Heart left ventricle (tissue), 13 donors: ENCODE results near the gene PEX19.

ENCODE experiments used
- CTCF ChIP-seq, 12 donors: fragments of 200-600 bp; sonication (generic) in 4 of 12; IDR thresholded peaks; one replicate each; pipeline versions ENCODE4 v1.5.0 to v1.8.0; 2018 to 2022; ENCODE audit warnings: antibody characterized with exemption in 12 of 12, mild to moderate bottlenecking in 5 of 12
- POLR2A ChIP-seq, 2 donors: fragments of 450-650 bp; IDR thresholded peaks; one replicate each; pipeline ENCODE4 v1.6.1; 2017; ENCODE audit warnings: antibody characterized with exemption in 2 of 2, mild to moderate bottlenecking in 2 of 2, moderate library complexity in 2 of 2
- donor health status: ischemic (EF 13 %, LVEDD 7.1; RV severe dilation, severe dysfunction).
- donor health status: DM: no; HTN: yes; CAD: no.
- donor health status: DM: no; HTN: no; CAD: no.
- donor health status: ischemic (EF 25% LVEDD 6.9; RV normal size, moderate dysfunction).
- donor health status: ischemic (EF 25% LVEDD 5.7; RV mildly dilated, moderate dysfunction).
- donor health status: ischemic (EF 35%, LVEDD 5.7; RV mildly dilated, moderate dysfunction).
- donor health status: nonischemic (EF 11% LVEDD 7.7; RV severe dilation, severe dysfunction).
- donor health status: DM: yes; HTN: yes; CAD: no.
- donor health status: PGD.
- donor health status: ischemic (EF 29% LVEDD 5.4; RV normal size, mild dysfunction).
- donor health status: nonischemic (EF 23%, LVEDD 6.1; RV moderate dilation, normal function).

- TF ChIP-seq POLR2A (IDR thresholded peaks at IDR 0.05) (no peak), CTCF (IDR thresholded peaks at IDR 0.05) (no peak)
Observed at GRCh38 chr1:160264795-160265307, 20.1 kb downstream of the PEX19 start.
